GM21367 (cell line): Measurements from ENCODE around the gene TBP.
"Not testable (repeated sequence)": the region's sequence is repeated elsewhere in the genome, so short reads cannot be mapped to it uniquely, and the experiment has no call there.

ENCODE experiments used
- ATAC-seq: cut with Tn5 transposase; IDR thresholded peaks from one replicate; pipeline ENCODE4 v1.9.1; 2021; ENCODE audit not compliant: unreplicated experiment

TBP gene

DNA sequence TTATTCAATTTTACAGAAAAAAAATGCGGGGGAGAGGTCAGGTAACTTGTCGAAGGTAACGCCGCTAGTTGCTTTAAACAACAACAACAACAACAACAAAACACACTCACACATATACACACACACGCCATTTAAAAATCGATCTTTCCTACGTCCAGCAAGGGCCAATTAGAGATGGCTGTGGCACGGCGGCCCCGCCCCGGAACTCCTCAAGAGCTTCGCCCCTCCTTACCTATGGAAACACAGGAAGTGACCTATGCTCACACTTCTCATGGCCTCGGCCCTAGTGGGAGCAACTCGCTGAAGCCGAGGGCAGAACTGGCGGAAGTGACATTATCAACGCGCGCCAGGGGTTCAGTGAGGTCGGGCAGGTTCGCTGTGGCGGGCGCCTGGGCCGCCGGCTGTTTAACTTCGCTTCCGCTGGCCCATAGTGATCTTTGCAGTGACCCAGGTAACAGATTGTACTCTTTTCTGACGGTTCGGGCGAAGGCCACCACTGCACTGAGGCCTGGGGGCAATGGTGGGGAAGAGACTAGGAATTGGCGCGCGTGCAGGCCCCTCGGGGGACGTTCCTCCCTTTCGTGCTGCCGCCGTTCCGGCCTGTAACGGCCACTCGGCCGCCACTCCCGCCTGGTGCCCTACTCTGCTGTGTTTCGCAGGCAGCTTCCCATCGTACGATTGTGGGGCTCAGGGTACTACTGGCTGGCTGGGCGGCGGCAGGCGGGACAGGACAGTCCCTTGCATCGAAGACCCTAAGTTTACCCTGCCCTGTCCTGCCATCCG, at the start of gene TBP:
Gene TBP, plus strand, starts transcription at position 357 of the 783 bp plus-strand sequence. CDS start 2,661 bp downstream, outside the sequence.
- peak; percentile 94 for ATAC-seq

DNA sequence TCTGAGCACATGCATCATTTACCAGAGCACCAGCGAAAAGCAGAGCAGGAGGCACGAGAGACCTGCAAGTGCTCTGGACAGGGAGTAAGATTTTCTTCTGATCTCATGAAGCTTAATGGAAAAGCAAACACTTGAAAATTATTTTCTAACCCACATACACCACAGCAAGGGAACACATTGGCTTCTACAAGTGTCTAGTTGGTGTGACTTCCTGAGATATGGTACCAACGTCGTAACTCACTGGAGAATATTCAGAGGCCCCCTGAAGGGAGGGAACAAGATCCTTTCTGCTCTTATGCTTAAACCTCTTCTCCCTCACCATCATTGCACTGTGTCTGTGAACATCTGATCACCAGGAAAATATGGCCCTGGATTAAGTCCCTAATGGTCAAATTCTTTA, 49.7 kb upstream of the TBP start:
- ATAC-seq: no peak

DNA sequence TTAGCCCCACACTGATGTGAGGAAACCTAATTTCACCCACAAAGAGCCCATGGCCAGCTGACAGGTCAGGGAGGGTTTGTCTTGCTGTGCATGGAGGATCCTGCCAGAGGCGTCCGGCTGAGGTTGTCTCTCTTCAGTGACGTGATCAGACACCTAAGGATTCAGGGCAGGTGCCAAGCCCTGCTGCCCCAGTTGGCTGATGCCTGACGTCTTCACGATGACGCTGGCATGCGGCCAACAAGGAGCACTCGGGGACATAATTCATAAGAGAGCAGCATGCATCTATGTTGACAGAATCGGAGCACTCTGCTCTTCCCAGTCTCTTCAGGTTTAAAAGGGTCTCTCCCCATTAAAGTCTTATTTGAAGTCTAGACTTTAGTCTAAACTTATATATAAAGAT, 48.9 kb upstream of the TBP start:
- ATAC-seq: no peak

DNA sequence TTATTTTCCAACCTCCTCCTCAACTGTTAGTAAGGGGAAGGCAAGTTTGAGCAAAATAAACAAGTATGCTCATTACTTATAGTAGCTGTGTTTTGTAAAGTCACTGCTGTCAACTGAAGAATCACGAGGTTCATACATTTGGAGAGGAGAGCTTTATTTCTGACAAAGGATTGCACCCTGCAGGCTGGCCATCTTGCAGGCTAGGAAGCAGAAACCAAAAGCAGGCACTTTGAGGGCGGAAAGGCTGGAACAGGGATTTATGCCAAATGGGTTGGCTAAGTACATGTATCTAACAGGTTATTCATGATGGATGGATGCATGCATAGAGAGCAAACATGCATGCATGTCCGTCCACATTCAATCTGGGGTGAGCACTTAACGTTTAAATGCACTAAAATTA, 47.7 kb upstream of the TBP start:
- ATAC-seq: no peak

DNA sequence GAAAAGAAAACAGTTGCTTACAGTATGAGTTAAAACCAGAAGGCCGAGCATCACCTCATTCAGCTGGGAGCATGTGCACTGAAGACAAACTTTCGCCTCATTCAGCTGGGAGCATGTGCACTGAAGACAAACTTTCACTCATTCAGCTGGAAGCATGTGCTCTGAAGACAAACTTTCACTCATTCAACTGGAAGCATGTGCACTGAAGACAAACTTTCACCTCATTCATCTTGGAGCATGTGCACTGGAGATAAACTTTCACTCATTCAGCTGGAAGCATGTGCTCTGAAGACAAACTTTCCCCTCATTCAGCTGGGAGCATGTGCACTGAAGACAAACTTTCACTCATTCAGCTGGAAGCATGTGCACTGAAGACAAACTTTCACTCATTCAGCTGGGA, 46.4 kb upstream of the TBP start:
- ATAC-seq: not testable (repeated sequence)

DNA sequence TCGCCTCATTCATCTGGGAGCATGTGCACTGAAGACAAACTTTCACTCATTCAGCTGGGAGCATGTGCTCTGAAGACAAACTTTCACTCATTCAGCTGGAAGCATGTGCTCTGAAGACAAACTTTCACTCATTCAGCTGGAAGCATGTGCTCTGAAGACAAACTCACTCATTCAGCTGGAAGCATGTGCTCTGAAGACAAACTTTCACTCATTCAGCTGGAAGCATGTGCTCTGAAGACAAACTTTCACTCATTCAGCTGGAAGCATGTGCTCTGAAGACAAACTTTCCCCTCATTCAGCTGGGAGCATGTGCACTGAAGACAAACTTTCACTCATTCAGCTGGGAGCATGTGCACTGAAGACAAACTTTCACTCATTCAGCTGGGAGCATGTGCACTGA, 45.9 kb upstream of the TBP start:
- not testable (repeated sequence) for ATAC-seq

DNA sequence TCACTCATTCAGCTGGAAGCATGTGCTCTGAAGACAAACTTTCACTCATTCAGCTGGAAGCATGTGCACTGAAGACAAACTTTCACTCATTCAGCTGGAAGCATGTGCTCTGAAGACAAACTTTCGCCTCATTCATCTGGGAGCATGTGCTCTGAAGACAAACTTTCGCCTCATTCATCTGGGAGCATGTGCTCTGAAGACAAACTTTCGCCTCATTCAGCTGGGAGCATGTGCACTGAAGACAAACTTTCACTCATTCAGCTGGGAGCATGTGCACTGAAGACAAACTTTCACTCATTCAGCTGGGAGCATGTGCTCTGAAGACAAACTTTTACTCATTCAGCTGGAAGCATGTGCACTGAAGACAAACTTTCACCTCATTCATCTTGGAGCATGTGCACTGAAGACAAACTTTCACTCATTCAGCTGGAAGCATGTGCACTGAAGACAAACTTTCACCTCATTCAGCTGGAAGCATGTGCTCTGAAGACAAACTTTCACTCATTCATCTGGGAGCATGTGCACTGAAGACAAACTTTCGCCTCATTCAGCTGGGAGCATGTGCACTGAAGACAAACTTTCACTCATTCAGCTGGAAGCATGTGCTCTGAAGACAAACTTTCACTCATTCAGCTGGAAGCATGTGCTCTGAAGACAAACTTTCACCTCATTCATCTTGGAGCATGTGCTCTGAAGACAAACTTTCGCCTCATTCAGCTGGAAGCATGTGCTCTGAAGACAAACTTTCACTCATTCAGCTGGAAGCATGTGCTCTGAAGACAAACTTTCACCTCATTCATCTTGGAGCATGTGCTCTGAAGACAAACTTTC, 45.1 kb upstream of the TBP start:
- ATAC-seq: not testable (repeated sequence)

DNA sequence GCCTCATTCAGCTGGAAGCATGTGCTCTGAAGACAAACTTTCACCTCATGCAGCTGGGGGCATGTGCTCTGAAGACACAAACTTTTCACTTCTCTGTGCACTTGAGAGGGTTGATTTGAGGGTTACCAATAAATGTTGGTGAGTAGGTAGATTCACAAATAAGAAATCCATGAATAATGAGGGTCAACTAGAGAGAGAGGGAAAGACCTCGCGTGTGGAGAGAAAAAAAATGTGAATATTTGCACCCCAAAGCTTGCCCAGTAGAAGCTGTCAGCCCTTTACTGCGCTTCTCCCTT, 44.5 kb upstream of the TBP start:
- no peak for ATAC-seq

DNA sequence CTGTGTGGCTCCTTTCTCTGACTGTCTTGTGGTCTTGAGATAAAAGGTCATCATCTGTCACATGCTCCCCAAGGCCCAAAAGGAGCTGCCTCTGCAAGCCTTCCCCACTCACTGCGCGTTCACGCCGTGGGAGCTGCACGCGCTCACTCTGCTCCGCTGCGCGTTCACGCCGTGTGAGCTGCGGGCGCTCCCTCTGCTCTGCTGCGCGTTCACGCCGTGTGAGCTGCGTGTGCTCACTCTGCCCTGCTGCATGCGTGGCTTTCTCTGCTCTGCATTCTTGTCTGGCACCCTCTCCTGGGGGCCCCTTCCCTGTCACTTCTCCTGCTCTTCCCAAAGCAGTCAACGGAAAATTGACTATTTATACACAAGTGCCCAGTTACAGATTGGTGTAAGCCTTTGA, 43.5 kb upstream of the TBP start:
- no peak for ATAC-seq

DNA sequence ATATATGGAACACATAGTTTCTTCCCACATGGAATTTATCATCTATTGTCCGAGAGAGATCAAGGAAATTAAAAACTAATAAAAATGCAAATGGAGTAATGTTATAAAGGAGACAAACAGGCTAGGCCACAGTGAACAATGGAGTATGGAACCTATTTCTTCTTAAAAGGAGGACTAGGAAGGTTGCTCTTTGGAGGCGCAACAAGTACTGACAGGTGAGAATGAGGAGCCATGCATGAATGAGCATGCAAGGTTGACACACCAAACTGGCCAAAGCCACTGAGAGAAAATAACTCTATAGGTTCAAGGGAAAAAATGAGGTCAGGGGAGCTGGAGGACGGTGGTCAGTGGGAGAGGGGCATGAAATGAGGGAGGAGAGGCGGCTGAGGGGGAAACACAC, 41.9 kb upstream of the TBP start:
- ATAC-seq: no peak

DNA sequence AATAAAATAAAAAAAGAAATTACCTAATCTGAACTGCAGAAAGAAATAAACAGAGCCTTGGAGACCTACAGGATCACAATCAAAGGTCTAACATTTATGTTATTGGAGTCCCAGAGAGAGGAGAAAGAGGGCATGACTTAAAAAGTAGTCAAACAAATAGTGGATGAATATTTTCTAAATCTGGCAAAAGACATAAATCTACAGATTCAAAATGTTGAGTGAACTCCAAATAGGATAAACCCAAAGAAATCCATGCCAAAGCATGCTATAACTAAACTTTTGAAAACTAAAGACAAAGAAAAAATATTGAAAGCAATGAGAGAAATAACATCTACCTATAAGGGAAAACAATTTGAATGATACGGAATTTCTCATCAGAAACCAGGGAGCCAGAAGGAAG, 39.3 kb upstream of the TBP start:
- no peak for ATAC-seq

DNA sequence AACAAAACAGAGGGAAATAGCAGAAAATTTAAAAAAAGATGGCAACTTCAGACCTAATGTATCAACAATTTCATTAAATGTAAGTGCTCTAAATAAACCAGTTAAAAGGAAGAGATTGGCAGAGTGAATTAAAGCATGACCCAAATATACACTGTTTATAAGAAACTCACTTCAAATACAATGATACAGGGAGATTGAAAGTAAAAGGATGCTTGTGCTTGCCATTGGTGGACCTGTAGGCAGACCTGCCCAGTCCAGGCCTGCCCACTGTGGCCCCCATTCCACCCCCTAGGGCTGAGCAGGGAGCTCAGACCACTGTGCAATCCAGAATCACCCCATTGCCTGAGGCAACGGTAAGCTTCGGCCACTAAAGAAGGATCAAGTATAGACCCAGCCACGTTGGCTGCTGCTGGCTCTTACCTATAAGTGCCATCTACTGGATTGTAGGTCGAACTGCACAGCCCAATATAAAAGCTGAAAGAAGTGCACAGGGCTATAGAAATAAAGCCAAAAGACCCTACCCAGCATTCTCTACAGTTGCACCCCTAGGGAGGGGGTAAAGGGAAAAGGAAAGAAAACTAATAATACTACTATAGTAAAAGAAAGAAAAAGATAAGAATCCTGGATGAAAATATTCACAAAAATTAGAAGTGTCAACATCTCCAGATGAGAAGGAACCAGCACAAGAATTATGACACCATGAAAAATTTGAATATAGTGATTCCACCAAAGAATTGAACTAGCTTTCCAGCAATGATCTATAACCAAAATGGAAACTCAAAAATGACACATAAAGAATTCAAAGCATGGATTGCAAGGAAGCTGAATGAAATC, 37.2 kb upstream of the TBP start:
- ATAC-seq: peak; percentile 97

DNA sequence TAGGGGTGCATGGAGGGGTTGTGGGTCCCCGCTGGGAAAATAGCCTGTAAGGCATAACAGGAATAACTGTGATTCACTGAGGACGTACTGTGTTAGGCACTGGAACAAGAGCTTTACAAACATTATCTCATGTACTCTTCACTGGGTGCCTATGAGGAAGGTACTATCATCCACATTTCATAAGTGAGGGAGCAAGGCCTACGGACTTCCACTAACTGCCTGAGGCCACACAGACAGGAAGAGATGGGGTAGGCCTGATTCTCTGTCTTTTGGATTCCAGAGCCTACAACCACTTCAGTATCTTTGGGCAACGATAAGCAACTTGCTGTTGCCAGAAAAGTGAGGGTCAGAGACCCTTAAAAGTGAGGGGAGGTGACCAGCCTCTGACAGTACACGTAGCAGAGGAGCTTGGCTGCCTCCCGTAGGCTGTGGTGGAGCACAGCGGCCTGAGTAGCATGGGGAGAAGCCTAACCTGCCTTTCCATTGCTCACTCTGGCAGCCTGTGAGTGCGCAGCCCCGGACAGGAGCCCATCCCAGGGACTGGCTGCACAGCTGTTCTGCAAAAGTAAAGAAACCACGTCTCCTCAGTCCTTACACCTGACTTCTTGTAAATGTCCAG, 31.5 kb upstream of the TBP start:
- no peak for ATAC-seq

DNA sequence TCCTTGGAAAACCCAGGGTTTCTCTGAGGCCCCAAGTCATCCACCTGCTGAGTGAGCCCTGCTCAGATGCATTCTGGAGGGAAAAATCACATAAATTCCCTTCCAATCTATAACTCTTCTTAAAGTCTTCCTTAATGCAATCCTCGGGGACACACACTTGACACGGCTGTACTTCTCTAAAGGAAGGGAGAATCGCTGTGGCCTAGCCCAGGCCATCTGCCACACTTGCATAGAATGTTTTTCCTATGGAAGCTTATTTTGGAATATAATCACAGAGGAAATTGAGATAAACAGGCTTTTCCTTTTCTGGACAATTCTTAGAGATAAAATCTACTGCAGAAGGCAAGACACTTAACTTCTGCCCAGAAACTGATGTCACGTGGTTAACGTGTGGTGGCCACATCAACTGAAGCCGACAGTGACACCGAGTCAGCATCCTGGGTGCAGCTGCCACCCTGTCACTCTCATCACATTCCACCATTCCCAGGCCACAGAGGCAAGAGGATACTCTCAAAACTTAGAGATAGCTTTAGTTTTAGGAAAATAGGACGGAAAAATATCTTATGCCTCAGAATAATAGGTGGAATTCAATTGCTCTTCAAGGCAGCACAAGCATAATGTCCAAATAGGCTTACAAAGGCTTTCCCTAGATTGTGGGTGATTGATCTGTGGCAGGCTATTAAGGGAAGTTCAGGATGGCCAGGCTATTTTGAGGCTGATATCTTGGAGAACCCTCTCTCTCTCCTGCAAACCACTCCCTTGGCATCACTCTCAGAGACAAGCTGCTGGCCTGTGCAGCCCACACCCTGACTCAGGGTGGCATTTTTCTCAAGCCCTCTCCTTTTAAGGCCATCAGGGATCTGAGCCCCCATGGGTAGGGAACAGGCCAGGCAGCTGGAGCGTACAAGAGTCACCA, 30.7 kb upstream of the TBP start:
- no peak for ATAC-seq

DNA sequence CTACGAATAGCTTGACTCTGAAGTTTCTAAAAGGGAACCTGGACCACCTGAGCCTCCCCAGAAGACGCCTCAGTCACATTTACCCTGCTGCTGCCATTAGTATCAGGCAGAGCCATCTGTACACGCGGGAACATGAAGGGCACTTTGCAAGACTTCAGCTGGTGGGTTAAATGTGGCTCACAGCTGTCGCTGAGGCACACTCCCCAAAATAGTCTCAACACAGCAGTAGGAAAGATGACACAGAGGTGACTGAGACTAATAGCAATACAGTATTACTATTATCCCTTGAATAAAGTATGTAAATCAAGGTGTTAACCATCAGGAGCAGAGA, 30.0 kb upstream of the TBP start:
- no peak for ATAC-seq

DNA sequence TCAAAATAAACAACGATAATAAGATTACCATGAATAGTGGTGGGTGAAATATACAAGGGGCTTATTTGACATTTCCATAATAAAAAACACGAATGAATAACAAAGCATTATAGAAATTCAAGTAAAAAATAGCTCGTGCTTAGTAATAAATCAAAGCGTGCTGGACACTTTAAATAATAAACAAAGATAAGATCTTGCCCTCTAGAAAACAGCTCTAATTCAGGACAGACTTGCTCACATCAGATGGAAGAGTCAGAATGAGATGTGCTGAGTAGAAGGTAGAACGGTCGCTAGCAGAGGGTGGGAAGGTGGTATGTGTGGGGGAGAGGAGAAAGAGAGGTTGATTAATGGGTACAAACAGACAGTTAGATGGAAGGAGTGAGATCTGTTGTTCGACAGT, 28.4 kb upstream of the TBP start:
- no peak for ATAC-seq

DNA sequence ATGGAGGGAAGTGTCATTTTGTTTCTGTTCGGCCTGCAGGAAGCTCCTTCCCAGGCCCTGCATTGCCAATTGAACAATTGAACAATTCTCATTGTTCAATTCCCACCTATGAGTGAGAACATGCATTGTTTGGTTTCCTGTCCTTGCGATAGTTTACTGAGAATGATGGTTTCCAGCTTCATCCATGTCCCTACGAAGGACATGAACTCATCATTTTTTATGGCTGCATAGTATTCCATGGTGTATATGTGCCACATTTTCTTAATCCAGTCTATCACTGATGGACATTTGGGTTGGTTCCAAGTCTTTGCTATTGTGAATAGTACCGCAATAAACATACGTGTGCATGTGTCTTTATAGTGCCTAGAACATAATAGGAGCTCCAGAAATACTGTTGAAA, 26.2 kb upstream of the TBP start:
- not testable (repeated sequence) for ATAC-seq

DNA sequence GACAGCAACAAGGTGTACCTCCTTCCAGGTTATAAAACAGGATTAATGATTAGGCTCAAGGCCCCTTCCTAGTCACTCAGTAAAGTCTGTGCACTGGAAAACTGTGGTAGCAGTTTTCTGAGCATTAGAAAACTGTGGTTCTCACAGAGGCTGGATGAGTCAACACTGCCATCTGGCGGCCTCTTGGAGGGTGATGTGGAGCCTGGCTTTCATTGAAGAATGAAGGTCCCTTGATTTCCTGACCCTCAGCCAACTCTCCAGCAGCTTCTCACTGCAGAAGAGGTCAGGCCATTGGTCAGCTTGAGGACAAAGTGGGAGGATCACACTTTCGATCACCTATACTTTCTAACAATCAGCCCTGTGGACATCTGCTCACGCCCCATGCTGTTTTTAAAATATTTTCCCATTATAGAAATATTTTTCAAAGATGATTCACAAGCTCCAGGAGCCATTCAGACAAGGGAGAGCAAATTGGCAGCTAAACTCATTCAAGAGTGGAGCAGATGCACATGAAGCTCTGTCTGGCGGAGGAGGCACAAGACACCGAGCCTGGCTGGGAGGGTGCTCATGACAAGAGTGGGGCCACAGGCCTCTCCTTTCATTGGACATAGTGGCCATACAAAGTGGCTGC, 24.2 kb upstream of the TBP start:
- peak; percentile 80 for ATAC-seq

DNA sequence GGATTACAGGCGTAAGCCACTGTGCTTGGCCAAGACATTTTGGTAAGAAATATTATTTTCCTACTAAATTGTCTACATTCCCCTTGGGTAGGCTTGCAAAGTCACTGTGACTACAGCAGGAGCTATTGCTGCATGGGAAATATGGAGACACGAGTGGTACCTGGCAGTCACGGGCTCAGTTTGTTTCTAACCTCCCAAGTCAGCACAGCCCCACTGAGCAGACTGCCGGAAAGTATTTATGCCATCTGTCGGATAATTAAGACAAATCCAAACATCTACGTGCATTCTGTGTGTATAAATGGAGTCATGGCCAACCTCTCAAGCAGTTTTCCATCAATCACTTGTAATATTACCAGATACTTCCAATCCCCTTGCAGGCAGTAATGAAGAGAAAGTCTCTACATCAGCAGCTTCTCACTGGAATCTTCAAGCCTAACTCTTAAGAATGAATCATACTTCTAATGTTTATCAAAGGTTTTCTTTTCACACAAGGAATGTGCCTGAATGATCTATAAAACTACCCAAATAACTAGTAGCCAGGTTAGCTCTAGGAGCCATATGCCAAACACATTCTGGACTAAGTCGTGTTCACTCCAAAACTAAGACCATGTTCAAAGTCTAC, 21.2 kb upstream of the TBP start:
- ATAC-seq: no peak
